Transverse colon (tissue), 4 donors: ENCODE results near the gene IFI27L1. TPM values are rescaled to one million over a fixed set of nuclear protein-coding genes. Genes with fewer than 3 reads are reported as not detected.

ENCODE experiments used
- DNase-seq: peaks from one replicate; pipeline ENCODE4 v3.0.0-alpha.2; 2019
- H3K27ac ChIP-seq, 4 donors: fragments of 200-600 bp; sonication (generic); 2 replicates each; pipeline ENCODE4 v1.5.1; 2016 to 2018; ENCODE audit warnings: inconsistent platforms in 4 of 4
- H3K27me3 ChIP-seq: fragments of 200-600 bp; sonication (generic); 2 replicates; pipeline ENCODE4 v1.5.1; 2017; ENCODE audit warnings: inconsistent platforms
- H3K36me3 ChIP-seq, 4 donors: fragments of 200-600 bp; sonication (generic); 2 replicates each; pipeline ENCODE4 v1.5.1; 2017 to 2019; ENCODE audit warnings: inconsistent platforms in 4 of 4
- H3K4me1 ChIP-seq, 4 donors: fragments of 200-600 bp; sonication (generic); 2 replicates each; pipeline ENCODE4 v1.5.1; 2017 to 2020; ENCODE audit warnings: inconsistent platforms in 4 of 4
- H3K4me3 ChIP-seq, 4 donors: fragments of 200-600 bp; sonication (generic); 1 replicate in 1 of 4; 2 replicates in 3 of 4; pipeline versions ENCODE4 v1.5.1 to v1.6.1; 2017 to 2019; ENCODE audit warnings: inconsistent platforms in 4 of 4
- H3K9me3 ChIP-seq, 2 donors: fragments of 200-600 bp; sonication (generic); 2 replicates each; pipeline ENCODE4 v1.5.1; 2017 to 2019; ENCODE audit warnings: inconsistent platforms in 2 of 2
- CTCF ChIP-seq, 5 experiments: fragments of 200-600 bp in 3 of 5; fragments of 450-650 bp in 2 of 5; sonication (generic) in 3 of 5; IDR thresholded peaks; 1 replicate in 2 of 5; 2 replicates in 3 of 5; pipeline ENCODE4 v1.5.1; 2016 to 2017; ENCODE audit warnings: antibody characterized with exemption in 5 of 5, inconsistent platforms in 3 of 5, mild to moderate bottlenecking in 2 of 5, moderate library complexity in 1 of 5
- EP300 ChIP-seq: sonication (generic); formaldehyde crosslinking; IDR thresholded peaks from one replicate; pipeline ENCODE4 v1.6.1; 2017; ENCODE audit warnings: antibody characterized with exemption, low read depth
- POLR2A ChIP-seq: fragments of 450-650 bp; IDR thresholded peaks from one replicate; pipeline ENCODE4 v1.6.1; 2016; ENCODE audit warnings: antibody characterized with exemption, mild to moderate bottlenecking, moderate library complexity
- POLR2AphosphoS5 ChIP-seq, 3 donors: sonication (generic); formaldehyde crosslinking; IDR thresholded peaks; one replicate each; pipeline ENCODE4 v1.6.1; 2016; ENCODE audit warnings: antibody characterized with exemption in 3 of 3
- WGBS, 2 donors: methylation state at CpG; one replicate each; pipeline ENCODE4 v1.1.5; 2018; ENCODE audit warnings: low coverage in 1 of 2; 5-methylcytosine and 5-hydroxymethylcytosine counted together
- in situ Hi-C, 4 donors: fragments of 200-750 bp; cut with MboI; loops; one replicate each; pipeline versions ENCODE4 v1.15.0 to v1.15.1; 2017; ENCODE audit warnings: low sequenced_read_pairs in 3 of 4, low pct_ligation_motif_present in 1 of 4, low pct_unique_long_range_greater_than_20kb in 1 of 4
- intact Hi-C: fragments of 100-400 bp; cut with DNase I; formaldehyde crosslinking; loops from one replicate; pipeline ENCODE4 v1.15.1; 2023; ENCODE audit warnings: low total_unique reads
- total RNA-seq, 4 donors: library from RNA; depleted of rRNA; stranded (reverse); fragments of >200 nt; gene quantifications; one replicate each; pipeline ENCODE4 v1.1.0, GENCODE V29; 2016

IFI27L1 gene
- total RNA-seq, 4 donors from 2014 or later, result 12.3 to 21.3 (median 17.9) TPM; not detected in 1

GRCh38 chr14:94077111-94077821, 3.8 kb upstream of the IFI27L1 start:
- H3K4me1 ChIP-seq, result peaks cover 11 to 55% (median 34%) of the 10 kb centered on the region in 4 donors
- H3K36me3 ChIP-seq, result peaks cover 0 to 23% (median 5%) of the 10 kb centered on the region in 4 donors
- intact Hi-C loops, result no loop called here
- H3K27ac ChIP-seq, result no peak overlapping the region
- TF ChIP-seq EP300 (no peak), CTCF (IDR thresholded peaks at IDR 0.05) (no peak), POLR2A (no peak), POLR2AphosphoS5 (IDR thresholded peaks at IDR 0.05) (no peak)
- peak overlapping the region in 1 of 4 donors; percentile 100 for H3K4me3 ChIP-seq
- no peaks in the 10 kb centered on the region for H3K27me3 ChIP-seq
- DNase-seq, result no peak
- H3K9me3 ChIP-seq, result peaks cover 5 to 15% of the 10 kb centered on the region in 2 donors
- in situ Hi-C loops, result no loop called here
- 63 to 70% methylated on average over 4 to 7 of the region's 7 CpGs for WGBS, 2 donors

GRCh38 chr14:94077823-94078222, 3.3 kb upstream of the IFI27L1 start:
- intact Hi-C loops (no loop called here), in situ Hi-C loops (no loop called here)
- Histone ChIP-seq H3K36me3 (peaks cover 0 to 23% (median 5%) of the 10 kb centered on the region in 4 donors), H3K9me3 (peaks cover 5 to 15% of the 10 kb centered on the region in 2 donors), H3K27me3 (no peaks in the 10 kb centered on the region), H3K27ac (no peak overlapping the region), H3K4me1 (peaks cover 11 to 59% (median 34%) of the 10 kb centered on the region in 4 donors), H3K4me3 (peak overlapping the region in 1 of 4 donors; percentile 100)
- WGBS, 2 donors, result 83 to 94% methylated on average over 5 of the region's 5 CpGs
- TF ChIP-seq POLR2A, result no peak
- TF ChIP-seq POLR2AphosphoS5 (IDR thresholded peaks at IDR 0.05), result no peak
- no peak for TF ChIP-seq EP300
- no peak for TF ChIP-seq CTCF (IDR thresholded peaks at IDR 0.05)
- no peak for DNase-seq

GRCh38 chr14:94079891-94080620, 1.1 kb upstream of the IFI27L1 start:
- DNase-seq, result no peak
- TF ChIP-seq POLR2A, result no peak
- TF ChIP-seq POLR2AphosphoS5 (IDR thresholded peaks at IDR 0.05), result no peak
- no peak for TF ChIP-seq CTCF (IDR thresholded peaks at IDR 0.05)
- TF ChIP-seq EP300, result no peak
- no peaks in the 10 kb centered on the region for H3K27me3 ChIP-seq
- peak overlapping the region; percentile 95 to 99 (median 98) for H3K27ac ChIP-seq
- H3K36me3 ChIP-seq, result peaks cover 0 to 13% (median 4%) of the 10 kb centered on the region in 4 donors
- H3K9me3 ChIP-seq, result peaks cover 0 to 6% of the 10 kb centered on the region in 2 donors
- 2 to 3% methylated on average over 10 to 15 of the region's 15 CpGs for WGBS, 2 donors
- H3K4me3 ChIP-seq, result peak overlapping the region; percentile 68 to 100 (median 96)
- peaks cover 11 to 59% (median 34%) of the 10 kb centered on the region in 4 donors for H3K4me1 ChIP-seq
- in situ Hi-C loops, result no loop called here
- intact Hi-C loops, result loop anchor here (5.0 kb wide), 1 partner anchor 1527 kb away; no protein-coding TSS in a partner anchor

- WGBS, 2 donors, result 1 to 9% methylated on average over 10 to 19 of the region's 19 CpGs
- no peaks in the 10 kb centered on the region for H3K27me3 ChIP-seq
- DNase-seq, result no peak
- peaks cover 11 to 48% (median 34%) of the 10 kb centered on the region in 4 donors for H3K4me1 ChIP-seq
- peak overlapping the region; percentile 95 to 99 (median 98) for H3K27ac ChIP-seq
- H3K36me3 ChIP-seq, result peaks cover 0 to 7% (median 0%) of the 10 kb centered on the region in 4 donors
- intact Hi-C loops (loop anchor here (5.0 kb wide), 1 partner anchor 1526 kb away; no protein-coding TSS in a partner anchor), in situ Hi-C loops (no loop called here)
- no peaks in the 10 kb centered on the region for H3K9me3 ChIP-seq
- no peak for TF ChIP-seq EP300
- TF ChIP-seq CTCF (IDR thresholded peaks at IDR 0.05), result no peak
- TF ChIP-seq POLR2A, result no peak
- TF ChIP-seq POLR2AphosphoS5 (IDR thresholded peaks at IDR 0.05), result no peak
- peak overlapping the region; percentile 40 to 100 (median 96) for H3K4me3 ChIP-seq
Measured at GRCh38 chr14:94081386-94081820, 293 bp downstream of the IFI27L1 start.
